Stimulated activated CD4-positive, alpha-beta T cell treated with anti-CD3 and anti-CD28 coated beads, TNF-alpha, amount 100 ng/mL, for 48 hours (primary cell): ENCODE measurements around the gene MEMO1.
"Not testable (repeated sequence)": the region's sequence is repeated elsewhere in the genome, so short reads cannot be mapped to it uniquely, and the experiment has no call there.

Experiments used
- DNase-seq, 3 donors: peaks; one replicate each; pipeline ENCODE4 v3.0.0-alpha.2; 2020; ENCODE audit warnings: low read depth in 3 of 3

Gene MEMO1

DNA sequence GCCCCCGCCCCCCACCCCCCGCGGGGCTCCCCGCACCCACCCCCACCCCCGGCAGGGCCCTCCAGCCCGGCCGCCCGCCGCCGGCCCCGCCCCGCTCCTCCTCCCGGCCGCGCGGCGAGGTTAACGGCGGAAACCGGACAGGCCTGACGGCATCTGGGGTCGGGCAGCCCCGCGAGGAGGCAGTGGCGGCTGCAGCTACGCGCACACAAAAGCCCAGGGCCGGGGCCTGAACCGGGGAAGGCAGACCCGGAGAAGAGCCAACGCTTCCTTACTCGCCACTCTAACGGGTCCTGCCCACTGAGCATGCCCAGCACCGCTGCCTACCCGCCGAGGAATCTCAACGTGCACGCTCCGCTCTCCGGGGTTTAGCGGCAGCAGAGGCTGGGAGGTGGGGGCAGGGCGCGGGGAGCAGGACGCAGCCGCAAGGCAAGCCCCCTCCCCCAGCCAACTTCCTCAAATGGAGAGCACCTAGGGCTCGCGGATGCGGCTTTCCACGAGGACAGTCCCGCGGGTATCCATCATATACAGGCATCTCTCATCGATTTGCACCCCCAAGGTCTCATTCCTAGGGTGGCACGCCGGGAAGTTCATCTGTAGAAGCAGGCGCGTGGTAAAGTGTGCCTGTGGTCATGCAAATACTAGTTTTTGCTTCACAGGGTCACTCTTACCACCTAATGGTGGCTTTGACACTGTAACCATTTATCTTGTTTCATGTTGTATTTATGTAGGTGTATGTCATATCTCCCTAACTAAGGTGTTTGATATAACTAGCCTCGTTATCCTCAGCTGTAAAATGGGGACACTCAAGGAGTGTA lies at the start of gene MEMO1:
TSS of gene MEMO1 (minus strand) at position 339 of the 815 bp plus-strand sequence. CDS start 761 bp downstream, outside the sequence.
- DNase-seq: peak; percentile 84 to 94 (median 91)

DNA sequence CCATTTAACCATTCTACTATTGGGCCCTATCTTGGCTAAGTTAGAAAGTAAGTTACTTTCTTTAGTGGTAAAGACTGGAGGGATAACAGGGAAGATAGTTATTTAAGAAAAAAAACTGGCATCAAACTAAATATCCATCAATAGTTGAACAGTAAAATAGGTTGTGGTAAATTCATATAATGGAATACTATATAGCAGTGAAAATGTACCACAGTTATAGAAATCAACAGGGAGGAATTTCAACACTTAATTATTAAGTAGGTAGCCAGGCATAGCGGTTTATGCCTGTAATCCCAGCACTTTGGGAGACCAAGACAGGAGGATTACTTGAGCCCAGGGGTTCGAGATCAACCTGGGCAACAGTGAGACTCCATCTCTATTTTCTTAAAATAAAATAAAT lies 49.5 kb upstream of the MEMO1 start:
- no peak for DNase-seq

DNA sequence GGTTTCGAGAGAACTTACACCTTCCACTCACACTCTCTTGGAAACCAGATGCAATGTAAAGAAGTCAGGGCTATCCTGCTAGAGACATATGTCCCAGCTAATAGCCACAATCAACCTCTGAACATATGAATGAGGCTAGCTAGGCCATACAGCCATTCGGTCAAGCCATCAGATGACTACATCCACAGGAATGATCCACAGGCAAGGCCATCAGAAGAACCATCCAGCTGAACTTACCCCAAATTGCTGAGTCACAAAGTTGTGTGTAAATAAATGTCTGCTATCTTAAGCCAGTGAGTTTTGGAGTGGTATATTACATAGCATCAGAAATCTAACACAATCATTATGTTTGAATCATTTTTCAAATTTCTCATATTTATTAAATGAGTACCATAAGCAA lies 47.3 kb upstream of the MEMO1 start:
- no peak for DNase-seq

DNA sequence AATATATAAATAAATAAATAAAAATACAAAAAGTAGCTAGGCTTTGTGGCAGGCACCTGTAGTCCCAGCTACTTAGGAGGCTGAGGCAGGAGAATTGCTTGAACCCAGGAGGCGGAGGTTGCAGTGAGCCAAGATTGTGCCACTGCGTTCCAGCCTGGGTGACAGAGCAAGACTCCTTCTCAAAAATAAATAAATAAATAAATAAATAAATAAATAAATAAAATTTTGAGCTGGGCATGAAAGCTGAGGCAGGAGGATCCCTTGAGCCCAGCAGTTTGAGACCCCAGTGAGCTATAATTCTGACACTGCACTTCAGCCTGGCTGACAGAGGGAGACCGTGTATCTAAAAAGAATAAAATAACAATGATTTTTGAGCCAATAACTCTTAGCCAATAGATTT lies 43.8 kb upstream of the MEMO1 start:
- not testable (repeated sequence) for DNase-seq

DNA sequence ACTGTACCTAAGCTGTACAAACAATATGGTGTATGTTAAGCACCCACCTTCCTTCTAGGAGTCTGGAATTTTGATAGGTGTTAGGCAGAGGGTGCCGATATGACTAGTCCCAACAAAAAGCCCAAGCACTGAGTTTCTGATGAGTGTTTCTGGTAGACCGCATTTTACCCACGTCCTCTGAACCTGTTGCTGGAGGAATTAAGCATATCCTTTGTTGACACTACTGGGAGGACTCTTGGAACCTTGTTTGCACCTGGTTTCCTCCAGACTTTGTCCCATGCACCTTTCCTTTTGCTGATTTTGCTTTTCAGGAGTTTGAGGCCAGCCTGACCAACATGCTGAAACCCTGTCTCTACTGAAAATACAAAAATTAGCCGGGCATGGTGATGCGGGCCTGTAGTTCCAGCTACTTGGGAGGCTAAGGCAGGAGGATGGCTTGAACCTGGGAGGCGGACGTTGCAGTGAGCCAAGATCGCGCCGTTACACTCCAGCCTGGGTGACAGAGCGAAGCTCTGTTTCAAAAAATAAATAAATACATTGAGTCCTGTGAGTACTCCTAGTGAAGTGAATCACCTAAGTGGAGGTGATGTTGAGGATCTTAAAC lies 41.1 kb upstream of the MEMO1 start:
- no peak for DNase-seq

DNA sequence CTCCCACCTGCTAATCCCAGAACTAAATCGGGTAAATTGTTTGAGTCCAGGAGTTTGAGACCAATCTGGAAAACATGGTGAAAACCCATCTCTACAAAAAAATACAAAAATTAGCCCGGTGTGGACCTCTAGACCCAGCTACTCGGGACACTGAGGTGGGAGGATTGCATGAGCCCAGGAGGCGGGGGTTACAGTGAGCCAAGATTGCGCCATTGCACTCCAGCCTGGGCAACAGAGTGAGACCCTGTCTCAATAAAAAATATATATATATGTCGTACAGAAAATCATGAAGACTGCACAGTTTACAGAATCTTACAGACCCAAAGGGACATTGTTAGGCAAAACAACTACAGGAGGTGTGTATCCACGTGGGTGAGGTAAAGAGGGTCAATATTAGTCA lies 32.8 kb upstream of the MEMO1 start:
- DNase-seq: no peak

DNA sequence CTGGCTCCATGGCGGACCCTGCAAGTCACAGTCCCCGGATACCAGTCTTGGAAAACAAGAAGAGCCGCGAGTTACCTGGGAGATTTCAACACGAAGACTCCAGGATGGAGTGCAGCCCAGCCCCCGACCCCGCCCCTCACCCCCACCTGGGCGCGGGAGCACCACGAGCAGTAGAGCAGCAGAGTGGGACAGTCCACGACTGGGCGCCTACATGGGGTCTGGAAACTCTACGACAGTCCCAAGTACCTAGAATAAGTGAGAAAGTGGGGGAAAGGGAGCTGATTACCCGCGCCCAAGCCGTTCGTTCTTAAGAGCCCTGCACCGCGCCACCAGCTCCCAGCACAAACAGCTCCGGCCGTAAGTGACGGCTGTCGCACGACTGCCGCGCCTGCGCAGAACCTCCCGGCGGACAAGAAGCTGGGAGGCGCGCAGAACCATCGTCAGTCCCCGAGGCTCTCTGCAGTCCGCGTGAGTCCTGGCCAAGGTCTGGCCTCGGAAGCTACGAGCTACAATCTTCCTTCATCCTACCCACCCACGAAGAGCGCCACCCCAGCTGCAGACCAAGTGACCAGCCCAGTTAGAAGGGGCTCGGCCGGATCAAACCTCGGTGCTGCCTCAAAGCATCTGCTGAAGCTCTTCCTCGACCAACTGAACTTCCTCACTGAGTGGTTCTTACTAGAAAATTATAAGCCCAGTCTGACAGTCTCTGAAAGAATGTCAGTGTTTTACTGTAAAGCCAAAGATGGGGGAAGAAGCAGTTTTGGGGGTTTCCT lies 28.8 kb upstream of the MEMO1 start, which contains the start of gene DPY30:
TSS of gene DPY30 (minus strand) at position 359 of the 773 bp plus-strand sequence. CDS start at position 10, 349 bp downstream.
- DNase-seq: peak; percentile 77 to 87 (median 86)

DNA sequence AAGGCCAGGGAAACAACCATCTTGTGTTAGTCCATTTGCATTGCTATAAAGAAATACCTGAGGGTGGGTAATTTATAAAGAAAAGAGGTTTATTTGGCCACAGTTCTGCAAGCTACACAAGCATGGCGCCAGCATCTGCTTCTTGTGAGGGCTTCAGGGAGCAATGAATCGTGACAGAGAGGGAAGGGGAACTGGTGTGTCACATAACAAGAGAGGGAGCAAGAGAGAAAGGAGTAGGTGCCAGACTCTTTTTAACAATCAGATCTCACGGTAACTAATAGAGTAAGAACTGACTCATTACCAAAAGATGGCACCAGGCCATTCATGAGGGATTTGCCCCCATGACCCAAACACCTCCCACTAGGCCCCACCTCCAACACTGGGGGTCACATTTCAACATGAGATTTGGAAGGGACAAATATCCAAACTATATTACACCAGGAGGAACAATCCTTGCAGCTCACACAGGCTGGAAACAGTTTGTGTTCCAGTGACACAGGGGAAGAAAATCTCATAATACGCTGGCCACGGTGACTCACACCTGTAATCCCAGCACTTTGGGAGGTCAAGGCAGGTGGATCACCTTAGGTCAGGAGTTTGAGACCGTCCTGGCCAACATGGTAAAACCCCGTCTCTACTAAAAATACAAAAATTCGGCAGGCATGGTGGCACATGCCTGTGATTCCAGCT lies 23.5 kb upstream of the MEMO1 start:
- not testable (repeated sequence) for DNase-seq

DNA sequence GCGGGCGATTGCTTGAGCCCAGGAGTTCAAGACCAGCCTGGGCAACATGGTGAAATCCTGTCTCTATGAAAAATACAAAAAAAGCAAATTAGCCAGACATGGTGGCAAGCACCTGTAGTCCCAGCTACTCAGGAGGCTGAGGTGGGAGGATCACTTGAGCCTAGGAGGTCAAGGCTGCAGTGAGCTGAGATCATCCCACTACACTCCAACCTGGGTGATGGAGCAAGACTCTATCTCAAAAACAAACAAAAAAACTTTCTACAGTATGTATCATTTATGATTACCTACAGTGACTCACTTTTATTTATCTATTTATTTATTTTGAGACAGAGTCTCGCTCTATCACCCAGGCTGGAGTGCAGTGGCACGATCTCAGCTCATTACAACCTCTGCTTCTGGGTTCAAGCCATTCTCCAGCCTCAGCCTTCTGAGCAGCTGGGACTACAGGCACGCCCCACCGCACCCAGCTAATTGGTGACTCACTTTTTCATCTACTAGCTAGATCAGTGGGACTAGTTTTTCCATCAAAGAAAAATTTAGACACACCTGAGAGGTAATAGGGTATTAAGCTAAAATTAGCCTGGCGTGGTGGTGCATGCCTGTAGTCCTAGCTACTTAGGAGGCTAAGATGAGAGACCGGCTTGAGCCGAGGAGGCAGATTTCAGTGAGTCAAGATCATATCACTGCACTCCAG lies 8.1 kb upstream of the MEMO1 start:
- DNase-seq: not testable (repeated sequence)

DNA sequence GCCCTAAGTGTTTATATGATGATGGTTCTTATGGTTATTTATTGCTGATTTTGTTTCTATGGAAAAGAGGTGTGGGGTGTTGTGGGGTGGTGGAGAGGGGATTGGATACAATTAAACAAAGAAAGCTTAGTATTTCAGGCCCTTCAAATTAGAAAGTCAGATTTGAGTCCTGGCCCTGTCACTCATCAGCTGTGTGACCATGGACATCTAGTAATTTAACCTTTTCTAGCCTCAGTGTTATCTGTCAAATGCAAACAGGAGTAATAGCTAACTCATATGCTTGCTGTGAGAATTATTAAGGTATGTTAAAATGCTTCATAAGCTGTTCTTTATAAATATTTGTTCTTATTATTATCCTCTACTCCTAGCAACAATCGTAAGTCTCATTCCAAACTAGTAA lies 2.1 kb upstream of the MEMO1 start:
- no peak for DNase-seq

DNA sequence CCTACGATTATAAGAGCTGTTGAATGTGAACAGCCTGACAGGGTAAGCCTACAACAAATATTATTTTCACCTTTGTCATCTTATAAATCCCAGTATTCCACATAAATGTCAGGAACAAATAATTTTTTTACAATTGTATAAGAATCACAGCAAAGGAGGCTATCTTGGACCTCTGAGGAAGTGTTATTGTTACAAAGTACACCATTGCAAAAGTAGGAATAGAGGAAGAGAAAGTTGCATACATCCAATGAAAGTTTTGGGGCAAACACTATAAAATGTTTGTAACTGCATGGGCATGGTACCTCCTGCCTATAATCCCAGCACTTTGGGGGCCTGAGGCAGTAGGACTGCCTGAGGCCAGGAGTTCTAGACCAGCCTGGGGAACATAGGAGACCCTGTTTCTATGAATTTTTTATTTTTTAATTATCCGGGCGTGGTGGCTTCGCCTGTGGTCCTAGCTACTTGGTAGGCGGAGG lies 715 bp upstream of the MEMO1 start:
- DNase-seq: no peak

DNA sequence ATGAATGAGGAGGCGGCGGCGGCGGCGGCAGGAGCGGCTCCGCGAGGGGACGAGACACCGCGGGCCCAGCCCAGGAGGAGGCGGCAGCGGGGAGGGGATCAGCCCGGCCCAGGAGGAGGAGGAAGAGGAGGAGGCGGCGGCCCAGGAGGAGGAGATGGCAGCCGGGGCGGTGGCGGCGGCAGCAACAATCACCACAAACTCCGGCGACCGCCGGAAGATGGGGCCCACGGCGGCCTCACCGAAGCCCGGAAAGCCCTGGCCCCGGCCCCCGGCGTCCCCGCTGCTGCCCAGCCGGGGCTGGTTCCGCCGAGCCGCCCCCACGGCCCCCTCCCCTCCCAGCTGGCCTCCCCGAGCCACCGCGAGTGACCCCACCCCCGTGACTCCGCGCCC lies 533 bp downstream of the MEMO1 start:
- DNase-seq: peak in 1 of 3 donors; percentile 40

DNA sequence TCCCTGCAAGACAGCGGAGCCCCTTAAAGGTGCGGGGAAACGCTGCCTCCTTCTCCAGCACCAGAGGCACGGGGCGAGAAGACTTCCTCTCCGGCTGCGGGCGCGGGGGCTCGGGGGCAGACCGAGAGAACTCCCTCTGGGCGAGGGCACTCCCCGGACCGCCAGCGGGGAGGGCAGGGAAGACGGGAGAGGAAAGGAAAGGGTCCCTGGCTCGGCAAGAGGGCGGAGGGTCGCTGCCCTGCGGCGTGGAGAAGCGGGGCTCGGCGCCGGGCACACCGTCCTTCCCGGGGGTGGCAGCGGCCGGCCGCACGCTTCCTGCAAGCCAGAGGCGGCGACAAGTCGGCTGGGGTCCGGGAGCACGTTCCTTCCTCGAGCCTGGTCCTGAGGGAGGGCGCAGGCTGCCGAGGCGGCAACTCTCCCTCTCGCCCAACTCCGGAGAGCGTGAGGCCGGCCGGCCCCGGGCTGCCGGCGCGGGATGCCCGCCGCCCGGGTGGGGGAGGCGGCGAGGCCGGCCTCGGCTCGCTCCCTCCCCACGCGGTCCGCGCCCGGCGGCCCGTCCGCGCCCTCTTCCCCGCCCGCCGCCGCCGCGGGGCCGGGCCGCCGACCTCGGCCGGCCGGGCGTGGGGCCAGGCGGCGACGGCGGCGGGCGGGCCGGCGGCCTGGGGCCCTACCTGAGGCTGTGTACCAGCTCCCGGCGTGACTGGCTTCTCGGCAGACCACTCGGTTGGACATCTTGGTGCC lies 1.1 kb downstream of the MEMO1 start:
- DNase-seq: peak in 1 of 3 donors; percentile 26

DNA sequence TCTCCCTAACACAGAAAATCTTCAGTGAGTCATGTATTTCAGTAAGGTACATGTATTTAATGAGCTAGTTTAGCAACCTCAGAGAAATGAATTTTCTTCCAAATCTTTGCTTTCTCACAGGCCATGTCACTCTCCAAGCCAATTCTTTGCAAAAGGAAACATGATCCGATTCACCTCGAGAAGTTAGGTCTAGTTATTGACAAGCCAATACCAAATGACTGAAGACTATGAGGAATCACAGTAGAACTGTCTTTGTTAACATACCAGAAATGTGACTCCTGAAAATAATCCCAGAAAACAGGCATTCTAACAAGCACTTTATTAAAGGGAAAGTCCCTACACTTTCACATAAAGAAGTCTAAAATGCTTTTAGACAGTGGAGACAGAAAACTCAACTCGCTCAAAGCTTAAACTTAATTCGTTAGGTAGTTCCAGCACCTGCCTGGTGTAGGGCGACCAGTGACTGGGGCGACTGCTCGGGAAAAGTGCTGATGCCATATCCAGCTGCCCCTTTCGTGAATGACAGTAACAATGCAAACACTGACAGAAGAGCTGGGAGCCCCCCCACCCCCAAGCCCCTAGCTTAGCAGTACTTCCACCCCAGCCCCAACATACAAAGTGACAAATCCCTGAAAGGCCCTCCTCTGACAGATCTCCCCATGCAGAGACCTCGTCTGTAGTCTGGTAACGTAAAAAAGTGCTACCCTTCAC lies 1.8 kb downstream of the MEMO1 start:
- peak in 1 of 3 donors; percentile 6 for DNase-seq

DNA sequence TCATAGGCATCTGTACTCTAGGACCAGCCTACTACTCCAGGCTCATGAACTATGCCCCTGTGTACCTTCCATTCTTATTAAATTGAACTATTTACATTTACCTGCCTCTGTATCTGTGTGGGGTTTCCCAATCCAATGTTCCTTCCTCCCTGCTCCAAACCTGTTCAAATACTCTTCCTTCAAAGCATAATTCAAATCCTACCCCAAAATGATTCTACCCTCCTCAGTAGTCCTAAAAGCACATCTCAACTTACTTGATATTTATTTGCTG lies 3.8 kb downstream of the MEMO1 start:
- no peak for DNase-seq

DNA sequence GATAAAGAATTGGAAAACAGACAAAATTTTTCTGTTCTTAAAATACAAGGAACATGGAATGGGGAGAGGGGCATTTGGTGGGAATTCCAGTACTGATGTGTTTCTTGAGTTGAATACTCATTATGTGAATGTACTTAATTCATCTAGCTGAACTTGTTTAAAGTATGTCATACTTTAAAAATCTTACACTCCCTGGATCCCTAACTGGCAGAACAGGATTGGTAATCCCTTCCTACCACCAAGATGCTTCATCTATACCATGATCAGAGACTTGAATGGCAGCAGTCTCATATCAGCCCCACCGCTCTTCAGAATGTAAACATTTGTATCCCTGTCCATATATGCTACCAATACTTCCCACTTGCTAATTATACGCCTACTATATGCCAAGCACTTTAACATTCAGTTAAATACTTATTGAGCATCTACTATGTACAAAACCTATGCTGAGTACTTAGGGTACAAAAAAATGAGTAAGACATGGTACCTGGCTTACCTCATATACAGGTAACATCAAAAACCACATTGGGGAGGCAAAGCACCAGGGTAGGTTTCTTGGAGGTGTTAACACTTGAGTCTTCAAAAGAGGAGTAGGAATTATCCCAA lies 5.3 kb downstream of the MEMO1 start:
- DNase-seq: no peak

DNA sequence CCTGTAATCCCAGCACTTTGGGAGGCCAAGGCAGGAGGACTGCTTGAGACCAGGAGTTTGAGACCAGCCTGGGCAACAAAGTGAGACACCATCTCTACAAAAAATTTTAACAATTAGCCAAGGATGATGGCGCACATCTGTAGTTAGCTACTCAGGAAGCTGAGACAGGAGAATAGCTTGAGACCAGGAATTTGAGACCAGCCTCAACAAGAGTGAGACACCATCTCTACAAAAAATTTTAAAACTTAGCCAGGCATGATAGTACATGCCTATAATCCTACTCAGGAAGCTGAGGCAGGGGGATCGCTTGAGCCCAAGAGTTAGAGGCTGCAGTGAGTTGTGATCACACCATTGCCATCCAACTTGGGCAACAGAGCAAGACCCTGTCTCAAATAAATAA lies 7.0 kb downstream of the MEMO1 start:
- no peak for DNase-seq

DNA sequence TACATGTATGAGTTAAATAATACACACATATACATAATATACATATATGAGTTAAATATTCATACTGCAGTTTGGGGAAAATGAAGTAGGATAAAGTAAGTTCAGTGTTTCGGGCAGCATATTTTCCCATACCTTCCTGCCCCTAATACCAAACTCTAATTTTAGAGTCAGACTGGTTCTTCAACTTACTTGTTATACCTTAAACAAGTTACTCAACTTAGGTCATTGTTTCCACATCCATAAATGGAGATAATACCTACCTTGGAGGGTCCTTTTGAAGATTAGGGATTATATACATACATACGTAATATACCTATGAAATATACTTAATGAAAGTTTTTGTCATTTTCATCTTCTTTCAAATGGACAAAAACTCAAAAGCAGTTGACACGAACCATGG lies 8.4 kb downstream of the MEMO1 start:
- no peak for DNase-seq

DNA sequence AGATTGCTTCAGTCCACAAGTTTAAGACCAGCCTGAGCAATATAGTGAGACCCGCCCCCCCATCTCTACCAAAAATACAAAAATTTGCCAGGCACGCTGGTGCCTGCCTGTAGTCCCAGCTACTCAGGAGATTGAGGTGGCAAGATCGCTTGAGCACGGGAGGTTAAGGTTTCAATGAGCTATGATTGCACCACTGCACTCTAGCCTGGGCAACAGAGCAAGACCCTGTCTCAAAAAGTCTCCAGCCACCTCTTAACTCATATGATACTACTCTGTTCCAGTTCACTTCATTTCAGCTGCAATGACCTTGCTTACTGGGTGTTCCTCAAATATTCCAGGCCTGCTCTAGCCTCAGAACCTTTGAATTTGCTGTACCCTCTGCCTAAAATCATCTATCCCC lies 11.4 kb downstream of the MEMO1 start:
- no peak for DNase-seq
